ENCODE measurements around the gene RNF115.
"Not testable (repeated sequence)": the region's sequence is repeated elsewhere in the genome, so short reads cannot be mapped to it uniquely, and the experiment has no call there.

Gene RNF115

GRCh38 chr1:145777357-145778145, 46.3 kb downstream of the RNF115 start:
- no peak overlapping the region for H3K27ac ChIP-seq (ENCODE audit: low read depth, low read length)
- no peaks in the 10 kb centered on the region for H3K27me3 ChIP-seq (ENCODE audit: insufficient read depth, low read length)
- peaks cover 10% of the 10 kb centered on the region for H3K4me1 ChIP-seq (ENCODE audit: control insufficient read depth, insufficient read depth, low read length, unreplicated experiment)
- no peak overlapping the region for H3K4me3 ChIP-seq (ENCODE audit: low read depth, low read length)
- peaks cover 4% of the 10 kb centered on the region for H3K79me2 ChIP-seq (ENCODE audit: control insufficient read depth, insufficient read depth, low read length, unreplicated experiment)
- H2AFZ ChIP-seq (ENCODE audit: low read length, unreplicated experiment): no peak overlapping the region
- peaks cover 5% of the 10 kb centered on the region for H3K36me3 ChIP-seq (ENCODE audit: insufficient read depth, low read length)

- Histone ChIP-seq H3K27ac (ENCODE audit: low read depth, low read length) (no peak overlapping the region), H3K27me3 (ENCODE audit: insufficient read depth, low read length) (no peaks in the 10 kb centered on the region), H3K79me2 (ENCODE audit: control insufficient read depth, insufficient read depth, low read length, unreplicated experiment) (no peaks in the 10 kb centered on the region), H3K36me3 (ENCODE audit: insufficient read depth, low read length) (peaks cover 7% of the 10 kb centered on the region), H3K4me3 (ENCODE audit: low read depth, low read length) (no peak overlapping the region), H2AFZ (ENCODE audit: low read length, unreplicated experiment) (no peak overlapping the region), H3K4me1 (ENCODE audit: control insufficient read depth, insufficient read depth, low read length, unreplicated experiment) (no peaks in the 10 kb centered on the region)
These were observed 50.5 kb downstream of the RNF115 start for GRCh38 chr1:145773423-145773822.

- H3K27ac ChIP-seq (ENCODE audit: low read depth, low read length): no peak overlapping the region
- H3K27me3 ChIP-seq (ENCODE audit: insufficient read depth, low read length): no peaks in the 10 kb centered on the region
- H3K4me3 ChIP-seq (ENCODE audit: low read depth, low read length): no peak overlapping the region
- H3K79me2 ChIP-seq (ENCODE audit: control insufficient read depth, insufficient read depth, low read length, unreplicated experiment): no peaks in the 10 kb centered on the region
- H2AFZ ChIP-seq (ENCODE audit: low read length, unreplicated experiment): no peak overlapping the region
- no peaks in the 10 kb centered on the region for H3K4me1 ChIP-seq (ENCODE audit: control insufficient read depth, insufficient read depth, low read length, unreplicated experiment)
- peaks cover 7% of the 10 kb centered on the region for H3K36me3 ChIP-seq (ENCODE audit: insufficient read depth, low read length)
These were observed 52.8 kb downstream of the RNF115 start for GRCh38 chr1:145771056-145771455.

GRCh38 chr1:145768004-145768403, 55.9 kb downstream of the RNF115 start:
- H3K4me1 ChIP-seq (ENCODE audit: control insufficient read depth, insufficient read depth, low read length, unreplicated experiment); H3K79me2 ChIP-seq (ENCODE audit: control insufficient read depth, insufficient read depth, low read length, unreplicated experiment); H3K27me3 ChIP-seq (ENCODE audit: insufficient read depth, low read length); H3K27ac ChIP-seq (ENCODE audit: low read depth, low read length); H3K36me3 ChIP-seq (ENCODE audit: insufficient read depth, low read length); H3K4me3 ChIP-seq (ENCODE audit: low read depth, low read length); H2AFZ ChIP-seq (ENCODE audit: low read length, unreplicated experiment): not testable (repeated sequence)

GRCh38 chr1:145766926-145767325, 57.0 kb downstream of the RNF115 start:
- H3K27me3 ChIP-seq (ENCODE audit: insufficient read depth, low read length); H3K4me1 ChIP-seq (ENCODE audit: control insufficient read depth, insufficient read depth, low read length, unreplicated experiment); H2AFZ ChIP-seq (ENCODE audit: low read length, unreplicated experiment); H3K4me3 ChIP-seq (ENCODE audit: low read depth, low read length); H3K36me3 ChIP-seq (ENCODE audit: insufficient read depth, low read length); H3K79me2 ChIP-seq (ENCODE audit: control insufficient read depth, insufficient read depth, low read length, unreplicated experiment); H3K27ac ChIP-seq (ENCODE audit: low read depth, low read length): not testable (repeated sequence)

- not testable (repeated sequence) for H3K27ac ChIP-seq (ENCODE audit: low read depth, low read length); H3K4me3 ChIP-seq (ENCODE audit: low read depth, low read length); H3K79me2 ChIP-seq (ENCODE audit: control insufficient read depth, insufficient read depth, low read length, unreplicated experiment); H3K4me1 ChIP-seq (ENCODE audit: control insufficient read depth, insufficient read depth, low read length, unreplicated experiment); H3K27me3 ChIP-seq (ENCODE audit: insufficient read depth, low read length); H2AFZ ChIP-seq (ENCODE audit: low read length, unreplicated experiment)
- H3K36me3 ChIP-seq (ENCODE audit: insufficient read depth, low read length): peaks cover 13% of the 10 kb centered on the region
These were observed 58.1 kb downstream of the RNF115 start for GRCh38 chr1:145765585-145766360.

- H3K4me1 ChIP-seq (ENCODE audit: control insufficient read depth, insufficient read depth, low read length, unreplicated experiment); H2AFZ ChIP-seq (ENCODE audit: low read length, unreplicated experiment); H3K27me3 ChIP-seq (ENCODE audit: insufficient read depth, low read length); H3K27ac ChIP-seq (ENCODE audit: low read depth, low read length); H3K79me2 ChIP-seq (ENCODE audit: control insufficient read depth, insufficient read depth, low read length, unreplicated experiment); H3K4me3 ChIP-seq (ENCODE audit: low read depth, low read length): not testable (repeated sequence)
- H3K36me3 ChIP-seq (ENCODE audit: insufficient read depth, low read length): peaks cover 17% of the 10 kb centered on the region
These were observed 58.8 kb downstream of the RNF115 start for GRCh38 chr1:145765127-145765526.

GRCh38 chr1:145764231-145764940, 59.5 kb downstream of the RNF115 start:
- H3K27ac ChIP-seq (ENCODE audit: low read depth, low read length); H3K4me1 ChIP-seq (ENCODE audit: control insufficient read depth, insufficient read depth, low read length, unreplicated experiment); H2AFZ ChIP-seq (ENCODE audit: low read length, unreplicated experiment); H3K4me3 ChIP-seq (ENCODE audit: low read depth, low read length); H3K27me3 ChIP-seq (ENCODE audit: insufficient read depth, low read length); H3K79me2 ChIP-seq (ENCODE audit: control insufficient read depth, insufficient read depth, low read length, unreplicated experiment): not testable (repeated sequence)
- peaks cover 19% of the 10 kb centered on the region; the same call in 1 of the 2 replicates for H3K36me3 ChIP-seq (ENCODE audit: insufficient read depth, low read length)

- not testable (repeated sequence) for H3K4me3 ChIP-seq (ENCODE audit: low read depth, low read length); H2AFZ ChIP-seq (ENCODE audit: low read length, unreplicated experiment); H3K27me3 ChIP-seq (ENCODE audit: insufficient read depth, low read length); H3K27ac ChIP-seq (ENCODE audit: low read depth, low read length); H3K79me2 ChIP-seq (ENCODE audit: control insufficient read depth, insufficient read depth, low read length, unreplicated experiment); H3K4me1 ChIP-seq (ENCODE audit: control insufficient read depth, insufficient read depth, low read length, unreplicated experiment)
- H3K36me3 ChIP-seq (ENCODE audit: insufficient read depth, low read length): peaks cover 29% of the 10 kb centered on the region
These were observed 61.9 kb downstream of the RNF115 start for GRCh38 chr1:145762001-145762400.

- H2AFZ ChIP-seq (ENCODE audit: low read length, unreplicated experiment); H3K4me1 ChIP-seq (ENCODE audit: control insufficient read depth, insufficient read depth, low read length, unreplicated experiment); H3K27ac ChIP-seq (ENCODE audit: low read depth, low read length); H3K79me2 ChIP-seq (ENCODE audit: control insufficient read depth, insufficient read depth, low read length, unreplicated experiment); H3K4me3 ChIP-seq (ENCODE audit: low read depth, low read length); H3K27me3 ChIP-seq (ENCODE audit: insufficient read depth, low read length): not testable (repeated sequence)
- peaks cover 29% of the 10 kb centered on the region for H3K36me3 ChIP-seq (ENCODE audit: insufficient read depth, low read length)
These were observed 62.4 kb downstream of the RNF115 start for GRCh38 chr1:145761498-145761897.
